Measurements from ENCODE around the gene LARP1.

The LARP1 gene

GRCh38 chr5:154802050-154802449 lies 46.9 kb downstream of the LARP1 start:
- H3K27ac ChIP-seq (replicated peaks; ENCODE audit: low read length): no peak overlapping the region
- WGBS, 2 donors (ENCODE audit: extremely low coverage in 2 of 2, insufficient read length in 2 of 2, insufficient replicate concordance in 1 of 2): no CpG with 5 or more reads among the region's 9 CpGs
- no peak overlapping the region for H2BK120ac ChIP-seq (ENCODE audit: low read depth, low read length)
- H3K4me3 ChIP-seq (ENCODE audit: low read length in 2 of 2): no peak overlapping the region
- no peak overlapping the region for H3K18ac ChIP-seq (ENCODE audit: low read length)
- H3K4me2 ChIP-seq (ENCODE audit: insufficient read depth, low read length, poor library complexity, severe bottlenecking): no peak overlapping the region
- H4K8ac ChIP-seq (ENCODE audit: low read depth, low read length): no peak overlapping the region
- H3K4ac ChIP-seq (ENCODE audit: low read length): no peak overlapping the region
- no peak overlapping the region for H2AFZ ChIP-seq (ENCODE audit: low read length)
- H3K9ac ChIP-seq (ENCODE audit: low read depth, low read length, poor library complexity): no peak overlapping the region
- H3K14ac ChIP-seq (ENCODE audit: low read length): no peak overlapping the region
- no peaks in the 10 kb centered on the region for H3K9me3 ChIP-seq (replicated peaks in 1 of 2; ENCODE audit: control insufficient read depth in 2 of 2, insufficient read depth in 1 of 2, low read depth in 1 of 2, low read length in 2 of 2)
- H4K91ac ChIP-seq (ENCODE audit: low read depth, low read length, poor library complexity): no peak overlapping the region
- peaks cover 64 to 97% of the 10 kb centered on the region in 2 donors for H3K36me3 ChIP-seq (replicated peaks in 1 of 2; ENCODE audit: control insufficient read depth in 2 of 2, insufficient read depth in 2 of 2, low read length in 2 of 2)
- peaks cover 3% of the 10 kb centered on the region for H3K79me1 ChIP-seq (ENCODE audit: low read depth, low read length)
- no peaks in the 10 kb centered on the region for H3K4me1 ChIP-seq (ENCODE audit: control insufficient read depth in 2 of 2, insufficient read depth in 1 of 2, low read depth in 1 of 2, low read length in 2 of 2)
- no peak overlapping the region for H3K23ac ChIP-seq (ENCODE audit: low read depth, low read length, poor library complexity)
- no peak overlapping the region for H2BK12ac ChIP-seq (ENCODE audit: low read length)
- no peak overlapping the region for H2AK5ac ChIP-seq (ENCODE audit: low read depth, low read length)
- no peak for DNase-seq (ENCODE audit: low spot score)
- H3K27me3 ChIP-seq (ENCODE audit: control insufficient read depth in 3 of 3, insufficient read depth in 3 of 3, low read depth in 1 of 3, low read length in 3 of 3): no peaks in the 10 kb centered on the region
- no peak overlapping the region for H2BK5ac ChIP-seq (ENCODE audit: low read length)
- H2BK15ac ChIP-seq (ENCODE audit: low read length): no peak overlapping the region

- H3K36me3 ChIP-seq (replicated peaks in 1 of 2; ENCODE audit: control insufficient read depth in 2 of 2, insufficient read depth in 2 of 2, low read length in 2 of 2): peaks cover 57 to 99% of the 10 kb centered on the region in 2 donors
- H2BK12ac ChIP-seq (ENCODE audit: low read length): no peak overlapping the region
- H2BK15ac ChIP-seq (ENCODE audit: low read length): no peak overlapping the region
- no peaks in the 10 kb centered on the region for H3K27me3 ChIP-seq (ENCODE audit: control insufficient read depth in 3 of 3, insufficient read depth in 3 of 3, low read depth in 1 of 3, low read length in 3 of 3)
- no peak overlapping the region for H2AK5ac ChIP-seq (ENCODE audit: low read depth, low read length)
- no peak overlapping the region for H2BK120ac ChIP-seq (ENCODE audit: low read depth, low read length)
- H3K9me3 ChIP-seq (replicated peaks in 1 of 2; ENCODE audit: control insufficient read depth in 2 of 2, insufficient read depth in 1 of 2, low read depth in 1 of 2, low read length in 2 of 2): no peaks in the 10 kb centered on the region
- no peak overlapping the region for H3K27ac ChIP-seq (replicated peaks; ENCODE audit: low read length)
- H2BK5ac ChIP-seq (ENCODE audit: low read length): no peak overlapping the region
- no peak overlapping the region for H2AFZ ChIP-seq (ENCODE audit: low read length)
- no peak overlapping the region for H4K8ac ChIP-seq (ENCODE audit: low read depth, low read length)
- no peak overlapping the region for H3K14ac ChIP-seq (ENCODE audit: low read length)
- H3K4me1 ChIP-seq (ENCODE audit: control insufficient read depth in 2 of 2, insufficient read depth in 1 of 2, low read depth in 1 of 2, low read length in 2 of 2): no peaks in the 10 kb centered on the region
- no CpG with 5 or more reads among the region's 4 CpGs for WGBS, 2 donors (ENCODE audit: extremely low coverage in 2 of 2, insufficient read length in 2 of 2, insufficient replicate concordance in 1 of 2)
- no peak overlapping the region for H3K23ac ChIP-seq (ENCODE audit: low read depth, low read length, poor library complexity)
- DNase-seq (ENCODE audit: low spot score): no peak
- no peak overlapping the region for H3K4me3 ChIP-seq (ENCODE audit: low read length in 2 of 2)
- H3K9ac ChIP-seq (ENCODE audit: low read depth, low read length, poor library complexity): no peak overlapping the region
- no peaks in the 10 kb centered on the region for H3K79me1 ChIP-seq (ENCODE audit: low read depth, low read length)
- no peak overlapping the region for H4K91ac ChIP-seq (ENCODE audit: low read depth, low read length, poor library complexity)
- no peak overlapping the region for H3K4me2 ChIP-seq (ENCODE audit: insufficient read depth, low read length, poor library complexity, severe bottlenecking)
- no peak overlapping the region for H3K4ac ChIP-seq (ENCODE audit: low read length)
- H3K18ac ChIP-seq (ENCODE audit: low read length): no peak overlapping the region
These were observed 51.0 kb downstream of the LARP1 start for GRCh38 chr5:154806176-154806575.

GRCh38 chr5:154811239-154811638 lies 56.1 kb downstream of the LARP1 start:
- no peak overlapping the region for H2BK12ac ChIP-seq (ENCODE audit: low read length)
- H3K9ac ChIP-seq (ENCODE audit: low read depth, low read length, poor library complexity): no peak overlapping the region
- H3K27me3 ChIP-seq (ENCODE audit: control insufficient read depth in 3 of 3, insufficient read depth in 3 of 3, low read depth in 1 of 3, low read length in 3 of 3): no peaks in the 10 kb centered on the region
- no peak overlapping the region for H3K18ac ChIP-seq (ENCODE audit: low read length)
- H2BK5ac ChIP-seq (ENCODE audit: low read length): no peak overlapping the region
- H3K14ac ChIP-seq (ENCODE audit: low read length): no peak overlapping the region
- no peaks in the 10 kb centered on the region for H3K9me3 ChIP-seq (replicated peaks in 1 of 2; ENCODE audit: control insufficient read depth in 2 of 2, insufficient read depth in 1 of 2, low read depth in 1 of 2, low read length in 2 of 2)
- H2BK15ac ChIP-seq (ENCODE audit: low read length): no peak overlapping the region
- WGBS, 2 donors (ENCODE audit: extremely low coverage in 2 of 2, insufficient read length in 2 of 2, insufficient replicate concordance in 1 of 2): no CpG with 5 or more reads among the region's 7 CpGs
- no peak overlapping the region for H4K8ac ChIP-seq (ENCODE audit: low read depth, low read length)
- no peak overlapping the region for H3K4me2 ChIP-seq (ENCODE audit: insufficient read depth, low read length, poor library complexity, severe bottlenecking)
- H2AK5ac ChIP-seq (ENCODE audit: low read depth, low read length): no peak overlapping the region
- no peak overlapping the region for H3K4ac ChIP-seq (ENCODE audit: low read length)
- no peak overlapping the region for H3K27ac ChIP-seq (replicated peaks; ENCODE audit: low read length)
- H3K4me1 ChIP-seq (ENCODE audit: control insufficient read depth in 2 of 2, insufficient read depth in 1 of 2, low read depth in 1 of 2, low read length in 2 of 2): no peaks in the 10 kb centered on the region
- DNase-seq (ENCODE audit: low spot score): no peak
- no peak overlapping the region for H3K4me3 ChIP-seq (ENCODE audit: low read length in 2 of 2)
- no peak overlapping the region for H4K91ac ChIP-seq (ENCODE audit: low read depth, low read length, poor library complexity)
- H2BK120ac ChIP-seq (ENCODE audit: low read depth, low read length): no peak overlapping the region
- no peak overlapping the region for H2AFZ ChIP-seq (ENCODE audit: low read length)
- H3K36me3 ChIP-seq (replicated peaks in 1 of 2; ENCODE audit: control insufficient read depth in 2 of 2, insufficient read depth in 2 of 2, low read length in 2 of 2): peaks cover 50 to 98% of the 10 kb centered on the region in 2 donors
- H3K23ac ChIP-seq (ENCODE audit: low read depth, low read length, poor library complexity): no peak overlapping the region
- H3K79me1 ChIP-seq (ENCODE audit: low read depth, low read length): peaks cover 3% of the 10 kb centered on the region

GRCh38 chr5:154811653-154812465 lies 56.7 kb downstream of the LARP1 start:
- Histone ChIP-seq H2AFZ (ENCODE audit: low read length) (no peak overlapping the region), H2AK5ac (ENCODE audit: low read depth, low read length) (no peak overlapping the region), H2BK12ac (ENCODE audit: low read length) (no peak overlapping the region), H3K4me2 (ENCODE audit: insufficient read depth, low read length, poor library complexity, severe bottlenecking) (no peak overlapping the region), H2BK15ac (ENCODE audit: low read length) (no peak overlapping the region), H3K27me3 (ENCODE audit: control insufficient read depth in 3 of 3, insufficient read depth in 3 of 3, low read depth in 1 of 3, low read length in 3 of 3) (no peaks in the 10 kb centered on the region), H4K8ac (ENCODE audit: low read depth, low read length) (no peak overlapping the region), H3K79me1 (ENCODE audit: low read depth, low read length) (peaks cover 3% of the 10 kb centered on the region), H3K14ac (ENCODE audit: low read length) (no peak overlapping the region), H3K36me3 (replicated peaks in 1 of 2; ENCODE audit: control insufficient read depth in 2 of 2, insufficient read depth in 2 of 2, low read length in 2 of 2) (peaks cover 54 to 98% of the 10 kb centered on the region in 2 donors), H3K4me3 (ENCODE audit: low read length in 2 of 2) (no peak overlapping the region), H3K9ac (ENCODE audit: low read depth, low read length, poor library complexity) (no peak overlapping the region), H3K27ac (replicated peaks; ENCODE audit: low read length) (no peak overlapping the region), H3K18ac (ENCODE audit: low read length) (no peak overlapping the region), H3K9me3 (replicated peaks in 1 of 2; ENCODE audit: control insufficient read depth in 2 of 2, insufficient read depth in 1 of 2, low read depth in 1 of 2, low read length in 2 of 2) (no peaks in the 10 kb centered on the region), H3K4me1 (ENCODE audit: control insufficient read depth in 2 of 2, insufficient read depth in 1 of 2, low read depth in 1 of 2, low read length in 2 of 2) (peaks cover 0 to 2% of the 10 kb centered on the region in 2 donors), H2BK5ac (ENCODE audit: low read length) (no peak overlapping the region), H2BK120ac (ENCODE audit: low read depth, low read length) (no peak overlapping the region), H3K23ac (ENCODE audit: low read depth, low read length, poor library complexity) (no peak overlapping the region), H4K91ac (ENCODE audit: low read depth, low read length, poor library complexity) (no peak overlapping the region), H3K4ac (ENCODE audit: low read length) (no peak overlapping the region)
- peak; percentile 14 for DNase-seq (ENCODE audit: low spot score)
- no CpG with 5 or more reads among the region's 3 CpGs for WGBS, 2 donors (ENCODE audit: extremely low coverage in 2 of 2, insufficient read length in 2 of 2, insufficient replicate concordance in 1 of 2)
